Stimulated activated CD4-positive, alpha-beta T cell treated with anti-CD3 and anti-CD28 coated beads, TNF-alpha, amount 100 ng/mL, for 24 hours (primary cell): ENCODE data around the gene CCDC188.
A peak's percentile ranks its signal among the peaks of the same experiment; 100 is the strongest.

Experiments
- DNase-seq, 3 experiments: peaks; one replicate each; pipeline ENCODE4 v3.0.0-alpha.2; 2020; ENCODE audit warnings: low read depth in 3 of 3

Gene CCDC188

DNA sequence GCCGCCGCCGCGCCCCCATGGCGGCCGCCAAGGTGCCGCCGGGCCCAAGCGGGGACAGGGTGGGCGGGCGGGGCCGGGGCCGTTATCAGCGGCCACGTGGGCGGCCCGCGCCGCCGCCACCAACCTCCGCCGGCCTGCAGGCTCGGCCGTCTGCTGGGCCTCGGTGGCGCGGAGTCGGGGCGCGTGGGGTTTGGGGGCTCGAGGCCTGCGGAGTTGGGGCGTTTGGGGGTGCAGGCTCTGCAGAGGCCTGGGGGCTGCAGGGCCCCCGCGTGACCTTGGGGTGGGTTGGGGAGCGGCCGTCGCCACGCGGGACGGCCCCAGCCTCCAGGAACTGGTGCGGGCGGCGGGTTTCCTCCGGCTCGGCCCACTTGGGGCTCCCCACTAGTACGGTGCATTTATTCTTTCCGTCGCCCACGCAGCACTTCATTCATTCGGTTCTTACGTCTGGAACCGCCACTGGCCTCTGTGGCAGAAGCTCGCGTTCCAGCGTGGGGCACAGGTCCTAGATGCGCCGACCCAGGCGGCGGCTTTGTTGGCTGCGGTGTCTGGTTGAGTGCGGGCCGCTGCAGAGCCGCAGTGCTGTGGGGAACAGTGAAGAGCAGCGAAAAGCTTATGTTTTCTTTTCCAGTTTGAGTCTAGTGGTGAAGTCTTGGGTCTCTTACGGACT, 33.1 kb downstream of the CCDC188 start:
- DNase-seq, result peak; percentile 58 to 85 (median 67)

DNA sequence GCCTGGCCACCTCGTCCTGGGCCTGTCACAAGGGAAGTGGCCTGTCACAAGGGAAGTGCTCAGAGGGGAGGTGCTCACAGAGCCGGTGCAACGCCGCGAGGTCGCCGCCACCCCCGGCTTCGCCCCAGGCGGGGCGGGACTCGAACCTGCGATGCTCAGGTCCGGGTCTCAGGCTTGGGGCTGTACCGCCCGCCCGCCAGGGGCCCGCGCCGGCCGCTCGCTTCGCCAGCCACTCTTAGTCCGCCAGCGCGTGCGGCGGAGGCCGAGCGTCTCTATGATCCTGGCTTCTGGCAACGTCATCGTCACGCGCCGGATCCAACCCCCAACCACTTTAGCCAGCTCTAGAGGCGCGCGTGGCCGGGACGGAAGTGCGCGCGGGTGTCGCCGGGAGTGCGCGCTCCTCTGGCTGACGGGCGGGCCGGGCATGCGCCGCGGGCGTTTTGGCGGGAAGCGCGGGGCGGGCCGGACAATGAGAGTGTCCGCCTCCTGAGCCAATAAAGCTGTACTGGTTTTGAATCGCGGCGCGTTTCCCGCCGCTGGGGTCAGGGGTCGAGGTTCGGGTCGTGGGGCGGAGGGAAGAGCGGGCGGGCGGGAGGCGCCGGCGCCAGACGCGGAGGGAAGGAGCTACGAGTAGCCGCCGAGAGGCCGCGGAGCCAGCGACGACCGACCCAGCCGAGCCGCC, 33.8 kb downstream of the CCDC188 start, which contains the start of gene TRMT2A:
Gene TRMT2A, minus strand, starts transcription at position 276 of the 682 bp plus-strand sequence. CDS start 320 bp downstream, outside the sequence.
- peak; percentile 94 to 97 (median 96) for DNase-seq

DNA sequence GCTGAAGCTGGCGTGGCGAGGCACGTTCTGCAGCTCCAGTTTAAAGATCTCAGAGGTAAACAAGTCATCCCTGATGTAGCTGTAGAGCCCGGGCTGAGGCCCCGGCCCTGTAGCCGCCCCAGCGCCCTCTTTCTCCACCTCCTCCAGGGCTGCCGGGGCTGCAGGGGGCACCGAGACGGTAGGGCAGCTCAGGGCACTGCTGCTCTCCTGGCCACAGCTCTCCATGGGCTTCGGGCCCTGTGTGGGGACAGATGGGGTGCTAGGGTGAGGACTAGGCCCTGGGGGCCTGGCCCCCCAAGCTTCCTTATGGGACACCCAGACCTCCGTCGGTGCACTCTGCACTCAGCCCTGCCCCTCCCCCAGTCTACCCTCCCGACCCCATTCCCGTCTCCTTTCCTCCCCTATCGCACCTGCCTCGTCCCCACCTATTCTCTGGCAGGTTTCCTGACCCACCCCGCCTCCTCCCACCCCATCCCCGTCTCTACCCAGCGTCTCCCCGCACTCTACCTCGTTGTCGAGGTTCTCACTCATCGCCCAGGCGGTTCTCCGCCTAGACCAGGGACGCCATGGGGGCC, 34.4 kb downstream of the CCDC188 start:
- no peak for DNase-seq

DNA sequence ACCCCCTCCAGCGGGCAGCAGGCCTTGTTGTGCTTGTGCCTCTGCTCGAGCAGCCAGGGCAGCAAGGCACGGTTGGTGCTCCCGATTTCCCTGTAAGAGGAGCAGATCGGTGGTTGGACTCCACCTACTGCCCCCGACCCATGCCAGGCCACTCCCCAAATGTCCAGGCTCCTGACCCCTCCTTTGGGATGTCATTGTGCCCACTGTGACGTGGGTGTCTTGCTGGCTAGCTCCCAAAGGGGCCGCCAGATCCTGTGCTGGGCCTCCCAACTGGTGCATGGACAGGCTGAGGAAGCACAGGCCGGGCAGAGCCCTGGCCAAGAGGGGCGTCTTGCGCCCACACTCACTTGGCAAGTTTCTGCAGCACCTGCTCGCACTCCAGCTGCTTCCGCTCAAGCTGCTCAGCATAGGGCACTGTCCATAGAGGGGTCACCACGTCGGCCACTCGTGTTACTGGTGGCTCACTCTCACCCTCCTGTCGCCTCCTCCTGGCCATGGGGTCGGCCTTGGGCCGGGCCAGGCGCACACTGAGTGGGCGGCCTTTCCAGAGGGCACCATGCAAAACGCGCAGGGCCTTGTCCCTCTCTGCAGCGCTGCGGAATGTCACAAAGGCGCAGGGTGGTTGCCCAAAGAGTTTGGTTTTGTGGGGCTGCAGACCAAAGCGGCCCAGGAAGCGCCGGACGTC, 35.0 kb downstream of the CCDC188 start, which contains the start of gene RANBP1:
Gene RANBP1, plus strand, starts transcription at position 414 of the 685 bp plus-strand sequence. Its CDS starts 81 bp downstream, at position 495.
- DNase-seq, result no peak

- no peak for DNase-seq
Observed at GRCh38 chr22:20114506-20115475, 36.1 kb downstream of the CCDC188 start.

DNA sequence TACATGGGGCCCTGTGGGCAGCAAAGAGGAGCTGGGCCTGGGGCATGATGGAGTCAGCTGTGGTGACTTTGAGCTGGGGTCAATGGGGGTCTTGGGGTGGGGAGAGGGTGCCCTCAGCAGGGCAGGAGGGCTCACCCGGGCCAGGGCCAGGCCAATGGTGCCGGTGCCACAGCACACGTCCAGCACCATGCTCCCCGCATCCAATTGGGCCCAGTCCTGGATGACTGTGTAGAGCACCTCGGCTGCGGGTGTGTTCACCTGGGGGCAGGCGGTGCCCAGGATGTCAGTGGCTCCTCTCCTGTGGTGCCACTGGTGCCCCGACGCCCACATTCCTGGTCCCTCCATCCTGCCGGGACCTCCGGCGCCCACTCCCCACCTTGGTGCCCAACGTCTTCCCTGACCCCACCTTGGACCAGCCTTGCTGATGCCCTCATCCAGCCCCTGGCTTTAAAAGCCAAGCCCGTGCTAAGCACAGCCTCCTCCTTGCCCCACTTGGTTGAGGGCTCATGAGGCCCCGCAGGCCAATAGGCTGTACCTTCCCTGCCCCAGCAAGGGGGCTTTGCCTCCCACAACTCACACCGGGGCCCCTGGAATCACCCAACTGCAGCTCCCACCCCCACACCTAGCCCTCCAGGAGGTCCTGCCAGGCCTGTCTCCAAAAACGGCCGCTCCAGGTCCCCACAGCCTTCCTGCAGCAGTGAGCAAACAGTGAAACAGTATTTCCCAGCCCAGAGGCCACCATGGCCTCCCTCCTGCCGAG, 37.1 kb downstream of the CCDC188 start:
- DNase-seq, result no peak

- DNase-seq, result no peak
Observed at GRCh38 chr22:20112623-20113511, 38.0 kb downstream of the CCDC188 start.

DNA sequence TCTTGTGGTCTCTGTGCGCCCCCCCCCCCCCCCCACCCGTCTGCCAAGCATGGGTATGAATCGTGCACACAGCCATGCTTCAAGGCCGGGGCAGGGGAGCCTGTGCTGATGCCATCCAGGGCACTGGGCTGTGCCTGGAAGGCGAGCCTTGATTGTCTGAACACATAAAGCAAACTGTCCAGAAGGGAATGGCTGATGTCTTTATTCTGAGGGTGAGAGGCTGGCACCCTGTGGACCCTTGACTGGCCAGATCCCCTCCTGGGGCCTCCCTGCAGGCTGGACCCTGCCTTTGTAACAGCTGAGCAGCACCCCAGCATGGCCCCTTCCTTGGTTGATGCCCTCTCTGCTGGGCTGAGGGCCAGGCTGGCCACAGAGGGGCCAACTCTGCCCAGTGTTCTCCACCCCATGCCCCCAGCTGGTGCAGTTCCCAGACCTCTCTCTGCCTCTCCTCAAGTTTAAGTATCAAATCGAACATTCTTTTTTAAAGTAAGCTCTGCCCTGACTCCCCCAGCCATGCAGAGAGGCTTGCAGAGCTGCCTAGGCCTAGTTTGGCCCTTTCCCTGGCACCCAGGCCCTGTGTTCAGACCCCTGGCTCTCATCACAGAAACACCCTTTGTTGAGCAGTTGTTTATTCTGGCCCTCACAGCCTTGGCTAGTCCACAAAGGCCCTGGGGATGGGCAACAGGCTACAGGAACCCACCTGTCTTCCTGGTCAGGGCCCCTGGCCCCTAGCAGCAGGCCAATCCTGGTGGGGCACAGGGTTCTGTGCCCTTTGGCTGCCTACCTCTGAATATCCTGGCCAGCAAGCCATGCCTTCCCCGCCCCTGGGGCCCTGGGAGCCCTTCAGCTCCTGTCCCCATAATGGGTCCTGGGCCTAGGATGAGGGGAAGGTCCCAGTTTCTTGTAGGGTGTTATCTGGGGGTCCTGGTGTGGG, 38.9 kb downstream of the CCDC188 start:
- no peak for DNase-seq

GRCh38 chr22:20111045-20111688, 39.7 kb downstream of the CCDC188 start:
- DNase-seq, result no peak

DNA sequence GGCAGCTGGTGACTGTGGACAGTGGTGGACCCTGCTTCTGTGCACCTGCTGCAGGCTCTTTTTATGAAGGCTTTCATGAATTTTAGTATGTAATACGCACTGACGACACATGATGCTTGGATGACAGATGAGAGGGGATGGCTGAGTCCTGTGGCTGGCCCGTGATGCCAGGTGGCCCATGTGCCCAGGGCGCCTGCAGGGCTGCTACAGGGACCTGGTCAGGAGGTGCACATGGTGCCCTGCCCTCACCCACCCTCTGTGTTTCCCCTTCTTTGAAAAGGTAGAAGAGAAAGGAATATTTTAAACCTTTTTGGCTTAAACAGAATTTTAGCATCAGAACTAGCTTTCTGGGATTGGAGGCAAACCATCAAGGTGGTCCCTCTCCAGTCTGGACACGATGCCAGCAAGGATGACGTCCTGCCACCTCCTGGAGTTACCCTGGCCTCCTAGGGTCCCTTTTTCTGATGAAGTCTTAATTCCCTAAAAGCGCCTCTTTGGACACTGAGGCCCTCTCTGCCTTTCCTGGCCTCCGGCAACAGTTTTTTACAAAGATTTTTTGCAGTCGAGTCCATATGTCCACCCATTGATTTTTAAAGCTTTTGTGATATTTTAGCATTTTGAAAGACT, 40.4 kb downstream of the CCDC188 start:
- no peak for DNase-seq

DNA sequence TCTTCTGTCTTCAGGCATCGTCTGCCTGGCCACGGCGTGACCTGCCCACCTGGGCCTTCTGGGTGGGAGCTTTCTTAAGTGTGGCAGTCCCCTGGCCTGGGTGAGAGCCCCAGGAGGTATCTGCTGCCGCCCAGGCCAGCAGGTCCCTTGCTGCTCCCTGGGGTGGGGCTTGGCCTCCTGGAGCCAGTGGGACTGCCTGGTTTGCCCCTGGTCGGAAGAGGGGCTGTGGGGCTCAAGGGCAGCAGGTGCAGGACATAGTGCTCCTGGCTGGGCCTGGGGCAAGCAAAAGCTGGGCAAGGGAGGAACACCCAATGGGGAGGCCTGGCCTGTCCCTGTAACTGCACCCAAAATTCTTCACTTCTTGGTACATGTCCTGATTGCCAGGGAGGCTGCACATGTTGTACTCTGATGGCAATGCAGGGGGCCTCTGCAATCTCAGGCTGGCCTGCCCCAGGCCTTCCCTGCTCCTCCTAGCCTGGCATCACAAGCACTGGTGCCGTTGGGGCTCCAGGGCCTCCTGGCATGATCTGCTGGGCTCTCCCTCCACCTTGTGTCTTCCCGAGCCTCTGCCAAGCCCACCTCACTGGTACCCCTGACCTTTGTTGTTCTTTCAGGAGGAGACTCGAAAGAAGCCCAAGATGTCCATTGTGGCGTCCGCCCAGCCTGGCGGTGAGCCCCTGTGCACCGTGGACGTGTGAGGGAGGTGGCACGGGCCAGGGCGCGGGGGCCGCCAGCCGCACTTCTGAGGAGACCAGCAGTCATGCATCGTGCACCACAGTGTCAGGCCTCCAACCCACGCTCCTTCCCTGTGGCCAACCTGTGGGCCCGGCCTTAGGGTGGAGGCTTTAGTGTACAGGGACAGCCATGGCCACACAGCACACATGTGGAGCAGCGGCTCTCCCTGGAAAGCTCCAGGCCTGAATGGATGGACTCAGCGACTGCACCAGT, 41.2 kb downstream of the CCDC188 start:
- no peak for DNase-seq

DNA sequence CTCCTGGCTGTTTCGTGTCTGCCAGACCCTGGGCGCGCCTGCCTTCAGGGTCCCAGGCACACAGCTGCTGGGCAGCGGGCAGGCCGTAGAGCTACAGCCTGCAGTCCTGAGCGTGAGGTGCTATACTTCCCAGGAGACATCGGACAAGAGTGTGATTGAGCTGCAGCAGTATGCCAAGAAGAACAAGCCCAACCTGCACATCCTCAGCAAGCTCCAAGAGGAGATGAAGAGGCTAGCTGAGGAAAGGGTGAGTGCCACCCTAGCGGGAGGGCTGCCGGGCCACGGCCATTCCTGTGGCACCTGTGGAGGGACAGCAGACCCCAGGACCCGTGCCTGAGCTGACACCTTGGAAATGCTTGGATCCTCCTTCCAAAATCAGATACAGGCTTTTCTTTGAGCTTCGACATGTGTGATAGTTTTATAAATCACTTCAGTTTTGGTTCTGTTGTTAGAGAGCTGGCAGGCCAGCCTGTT, 42.1 kb downstream of the CCDC188 start:
- no peak for DNase-seq

DNA sequence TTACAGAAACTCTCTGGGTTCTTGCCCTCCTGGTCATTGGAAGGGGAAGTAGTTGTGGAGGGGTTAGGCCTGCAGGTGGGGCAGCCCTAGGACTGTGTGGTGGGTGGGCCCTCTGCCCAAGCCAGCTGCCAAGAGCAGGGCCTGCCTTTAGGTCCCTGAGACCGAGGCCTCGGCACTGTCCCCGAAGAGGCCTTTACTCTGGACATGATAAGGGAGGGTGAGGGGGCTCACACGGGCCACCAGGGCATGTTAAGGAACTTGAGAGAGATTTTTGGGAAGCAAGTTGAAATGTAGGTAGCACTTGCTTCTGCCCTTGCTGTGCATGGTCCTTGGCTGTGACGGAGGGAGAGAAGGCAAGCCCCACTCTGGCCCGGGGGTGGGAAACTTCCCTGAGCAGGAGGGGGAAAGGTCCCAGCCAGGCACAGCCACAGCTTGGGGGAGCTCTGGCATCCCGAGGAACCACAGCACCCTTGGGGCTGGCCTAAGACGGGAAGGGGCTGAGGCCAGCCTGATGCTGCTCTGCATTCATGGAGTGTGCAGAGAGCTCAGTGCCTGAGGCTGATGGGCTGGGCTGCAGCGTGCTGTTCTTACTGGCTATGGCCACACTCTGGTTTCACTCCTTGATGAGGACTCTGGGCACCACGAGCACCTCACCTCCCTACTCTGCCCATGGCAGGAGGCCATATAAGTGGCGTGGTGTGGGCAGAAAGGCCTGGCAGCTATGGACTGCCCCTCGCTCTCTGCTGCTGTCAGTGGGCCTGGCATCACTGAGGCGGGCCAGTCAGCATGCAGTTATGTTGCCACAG, 42.7 kb downstream of the CCDC188 start:
- DNase-seq, result no peak

DNA sequence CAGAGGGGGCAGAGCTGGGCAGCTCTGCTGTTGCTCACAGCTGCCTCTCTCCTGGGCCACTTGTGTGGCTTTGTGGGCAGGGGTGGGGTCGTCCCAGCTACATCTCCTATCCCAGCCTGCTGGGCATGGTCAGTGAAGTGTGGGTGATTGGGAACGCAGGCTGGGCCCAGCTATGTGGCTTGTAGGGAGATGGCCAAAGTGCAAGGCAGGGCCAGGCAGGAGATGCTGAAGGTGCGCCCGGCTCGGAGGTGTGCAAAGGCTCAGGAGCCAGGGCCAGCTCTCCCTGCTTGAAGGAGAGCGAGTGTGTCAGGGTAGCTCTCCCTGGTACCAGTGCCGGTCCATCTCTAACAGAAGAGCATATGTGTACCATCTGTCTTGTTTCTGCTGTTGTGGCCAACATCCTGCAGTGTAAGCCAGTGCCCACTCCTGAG, 43.4 kb downstream of the CCDC188 start:
- no peak for DNase-seq

DNA sequence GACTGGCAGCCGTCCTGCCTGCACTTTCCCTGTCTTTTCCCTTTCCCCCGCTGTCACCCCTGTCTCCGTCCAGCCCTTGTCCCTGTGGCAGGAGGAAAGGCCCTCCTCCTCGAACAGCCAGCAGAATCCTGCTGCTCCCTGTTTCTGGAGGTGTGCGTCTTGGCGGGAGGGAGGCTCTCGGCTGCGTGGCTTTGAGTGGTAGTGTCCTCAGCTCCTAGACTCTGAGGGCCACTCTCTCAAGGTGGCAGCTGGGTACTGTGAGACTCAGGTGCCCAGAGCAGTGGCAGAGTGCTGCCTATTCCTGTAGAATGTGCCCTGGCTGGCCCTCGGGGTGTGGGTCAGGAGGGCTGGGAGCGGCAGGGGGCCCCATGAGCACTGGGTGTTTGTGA, 44.0 kb downstream of the CCDC188 start:
- DNase-seq, result no peak
